HepG2 (cell line): Measurements from ENCODE around the gene ZXDC. TPM values are rescaled to one million over a fixed set of nuclear protein-coding genes. Genes with fewer than 3 reads are reported as not detected.

Experiments used
- ARNTL ChIP-seq: sonication (generic); formaldehyde crosslinking; IDR thresholded peaks from 2 replicates; pipeline ENCODE4 v1.4.0; 2020; ENCODE audit warnings: mild to moderate bottlenecking, missing genetic modification reagents
- CAMTA2 ChIP-seq: sonication (generic); formaldehyde crosslinking; IDR thresholded peaks from 2 replicates; pipeline ENCODE4 v1.4.0; 2020; ENCODE audit warnings: mild to moderate bottlenecking, missing genetic modification reagents, borderline replicate concordance
- HMG20A ChIP-seq: IDR thresholded peaks from 2 replicates; pipeline ENCODE4 v1.6.1; 2016; ENCODE audit warnings: borderline replicate concordance
- HNF4A ChIP-seq: sonication (generic); formaldehyde crosslinking; IDR thresholded peaks from 2 replicates; pipeline ENCODE4 v1.4.0; 2020; ENCODE audit warnings: missing genetic modification reagents
- HOXA5 ChIP-seq: sonication (generic); formaldehyde crosslinking; IDR thresholded peaks from 2 replicates; pipeline ENCODE4 v1.4.0; 2020; ENCODE audit warnings: missing genetic modification reagents
- IKZF4 ChIP-seq: sonication (generic); formaldehyde crosslinking; IDR thresholded peaks from 2 replicates; pipeline ENCODE4 v1.5.1; 2020; ENCODE audit warnings: borderline replicate concordance, mild to moderate bottlenecking, low read depth, missing genetic modification reagents; ENCODE audit errors: not compliant biosample characterization
- KAT8 ChIP-seq: IDR thresholded peaks from 2 replicates; pipeline ENCODE4 v1.6.1; 2016; ENCODE audit warnings: missing genetic modification reagents, missing compliant biosample characterization
- KDM6A ChIP-seq: IDR thresholded peaks from 2 replicates; pipeline ENCODE4 v1.6.1; 2016; ENCODE audit warnings: low read depth
- KLF13 ChIP-seq: sonication (generic); formaldehyde crosslinking; IDR thresholded peaks from 2 replicates; pipeline ENCODE4 v1.4.0; 2020; ENCODE audit warnings: mild to moderate bottlenecking, missing genetic modification reagents
- MEIS1 ChIP-seq: sonication (generic); formaldehyde crosslinking; IDR thresholded peaks from 2 replicates; pipeline ENCODE4 v1.9.0; 2021; ENCODE audit warnings: mild to moderate bottlenecking, missing genetic modification reagents, moderate library complexity, borderline replicate concordance
- PRDM15 ChIP-seq: sonication (generic); formaldehyde crosslinking; IDR thresholded peaks from 2 replicates; pipeline ENCODE4 v1.4.0; 2020; ENCODE audit warnings: missing genetic modification reagents
- SMAD1 ChIP-seq: sonication (generic); formaldehyde crosslinking; IDR thresholded peaks from 2 replicates; pipeline ENCODE4 v1.4.0; 2020; ENCODE audit warnings: missing genetic modification reagents, low read depth, mild to moderate bottlenecking, borderline replicate concordance
- ZNF143 ChIP-seq: sonication (generic); formaldehyde crosslinking; IDR thresholded peaks from 2 replicates; pipeline ENCODE4 v1.4.0; 2020; ENCODE audit warnings: missing genetic modification reagents
- ZNF205 ChIP-seq: IDR thresholded peaks from 2 replicates; pipeline ENCODE4 v1.6.1; 2018; ENCODE audit warnings: missing biosample characterization, missing genetic modification reagents
- ZNF225 ChIP-seq: sonication (generic); formaldehyde crosslinking; IDR thresholded peaks from 2 replicates; pipeline ENCODE4 v1.4.0; 2020; ENCODE audit warnings: mild to moderate bottlenecking, missing genetic modification reagents
- ZNF235 ChIP-seq: sonication (generic); formaldehyde crosslinking; IDR thresholded peaks from 2 replicates; pipeline ENCODE4 v1.8.1; 2023; ENCODE audit warnings: mild to moderate bottlenecking, missing genetic modification reagents, borderline replicate concordance
- ZNF296 ChIP-seq: sonication (generic); formaldehyde crosslinking; conservative IDR thresholded peaks from 2 replicates; pipeline ENCODE4 v1.5.0; 2020; ENCODE audit warnings: mild to moderate bottlenecking, missing genetic modification reagents
- ZNF335 ChIP-seq: sonication (generic); formaldehyde crosslinking; IDR thresholded peaks from 2 replicates; pipeline ENCODE4 v1.4.0; 2020; ENCODE audit warnings: missing genetic modification reagents
- ZNF460 ChIP-seq: sonication (generic); formaldehyde crosslinking; IDR thresholded peaks from 2 replicates; pipeline ENCODE4 v1.5.1; 2020; ENCODE audit warnings: missing genetic modification reagents, mild to moderate bottlenecking, borderline replicate concordance
- ZNF570 ChIP-seq: sonication (generic); formaldehyde crosslinking; IDR thresholded peaks from 2 replicates; pipeline ENCODE4 v1.4.0; 2020; ENCODE audit warnings: mild to moderate bottlenecking, missing genetic modification reagents, borderline replicate concordance
- ZNF615 ChIP-seq: sonication (generic); formaldehyde crosslinking; IDR thresholded peaks from 2 replicates; pipeline ENCODE4 v1.5.0; 2020; ENCODE audit warnings: mild to moderate bottlenecking, missing genetic modification reagents, borderline replicate concordance
- ZNF678 ChIP-seq: sonication (generic); formaldehyde crosslinking; IDR thresholded peaks from 2 replicates; pipeline ENCODE4 v1.4.0; 2020; ENCODE audit warnings: mild to moderate bottlenecking, missing genetic modification reagents
- ZNF768 ChIP-seq: sonication (generic); formaldehyde crosslinking; IDR thresholded peaks from 2 replicates; pipeline ENCODE4 v1.4.0; 2020; ENCODE audit warnings: missing genetic modification reagents
- ZNF816 ChIP-seq: sonication (generic); formaldehyde crosslinking; IDR thresholded peaks from 2 replicates; pipeline ENCODE4 v1.8.0; 2022; ENCODE audit warnings: missing genetic modification reagents, mild to moderate bottlenecking, borderline replicate concordance
- ZSCAN21 ChIP-seq: sonication (generic); formaldehyde crosslinking; IDR thresholded peaks from 2 replicates; pipeline ENCODE4 v1.8.0; 2022; ENCODE audit warnings: mild to moderate bottlenecking, missing genetic modification reagents, moderate library complexity, borderline replicate concordance
- ZSCAN30 ChIP-seq: sonication (generic); formaldehyde crosslinking; IDR thresholded peaks from 2 replicates; pipeline ENCODE4 v1.5.0; 2020; ENCODE audit warnings: mild to moderate bottlenecking, missing genetic modification reagents
- polyA plus RNA-seq, 8 experiments: library from polyadenylated mRNA; depleted of rRNA in 3 of 8; stranded (reverse) in 7 of 8; unstranded in 1 of 8; fragments of >200 nt; fragmentation: Illumina TruSeq in 4 of 8; extraction: Trizol in 4 of 8; gene quantifications; 2 replicates each; pipeline versions ENCODE4 v1.2.1 to v1.2.3, GENCODE V29; 2011 to 2016; ENCODE audit warnings: low read depth in 4 of 8, missing spikeins in 1 of 8, mixed read lengths in 1 of 8; ENCODE audit not compliant: insufficient read depth in 1 of 8
- total RNA-seq, 5 experiments: library from RNA; depleted of rRNA; stranded (reverse); fragments of >200 nt; fragmentation: Illumina TruSeq; extraction: Trizol; gene quantifications; 2 replicates each; pipeline ENCODE4 v1.2.3, GENCODE V29; 2016; ENCODE audit warnings: low read depth in 1 of 5
- TF ChIP-seq, protein P1 (sequence below): fragments of 450-650 bp; IDR thresholded peaks from 2 replicates; pipeline ENCODE4 v1.6.1; 2017

Gene ZXDC
- total and polyA plus RNA-seq, 2 of the 13 experiments (the other 11 are each of a cell fraction or from before 2014, with no cell fraction given) = 17.6 to 21.2 TPM

GRCh38 chr3:126389112-126389793 lies 86.4 kb downstream of the ZXDC start (continued):
- TF ChIP-seq ZSCAN30 (0 out of 2 replicates have a peak, but pooled peaks have one; percentile 63), CAMTA2 (CRISPR knock-in tag) (peak; percentile 84; the same call in 1 of the 2 replicates), KLF13 (CRISPR knock-in tag) (peak; percentile 56; the same call in 1 of the 2 replicates), ZNF768 (CRISPR knock-in tag) (0 out of 2 replicates have a peak, but pooled peaks have one; percentile 40), ZNF205 (peak; percentile 76), IKZF4 (CRISPR knock-in tag) (no peak), ZSCAN21 (no peak), HNF4A (peak; percentile 16; the same call in 1 of the 2 replicates), KDM6A (CRISPR knock-in tag) (no peak), ZNF460 (CRISPR knock-in tag) (no peak), PRDM15 (CRISPR knock-in tag) (peak; percentile 52; the same call in 1 of the 2 replicates), ZNF335 (no peak), ARNTL (CRISPR knock-in tag) (peak; percentile 70; the same call in 1 of the 2 replicates), ZNF235 (CRISPR knock-in tag) (peak; percentile 85; the same call in 1 of the 2 replicates), MEIS1 (0 out of 2 replicates have a peak, but pooled peaks have one; percentile 37), ZNF816 (no peak), ZNF225 (CRISPR knock-in tag) (peak; percentile 83), ZNF570 (CRISPR knock-in tag) (no peak), ZNF678 (CRISPR knock-in tag) (peak; percentile 86; the same call in 1 of the 2 replicates), HOXA5 (no peak), ZNF296 (CRISPR knock-in tag) (no peak), HMG20A (0 out of 2 replicates have a peak, but pooled peaks have one; percentile 19), SMAD1 (CRISPR knock-in tag) (peak; percentile 83; the same call in 1 of the 2 replicates), KAT8 (CRISPR knock-in tag) (peak; percentile 64), ZNF143 (CRISPR knock-in tag) (no peak), ZNF615 (CRISPR knock-in tag) (no peak)
- TF ChIP-seq, protein P1, sequence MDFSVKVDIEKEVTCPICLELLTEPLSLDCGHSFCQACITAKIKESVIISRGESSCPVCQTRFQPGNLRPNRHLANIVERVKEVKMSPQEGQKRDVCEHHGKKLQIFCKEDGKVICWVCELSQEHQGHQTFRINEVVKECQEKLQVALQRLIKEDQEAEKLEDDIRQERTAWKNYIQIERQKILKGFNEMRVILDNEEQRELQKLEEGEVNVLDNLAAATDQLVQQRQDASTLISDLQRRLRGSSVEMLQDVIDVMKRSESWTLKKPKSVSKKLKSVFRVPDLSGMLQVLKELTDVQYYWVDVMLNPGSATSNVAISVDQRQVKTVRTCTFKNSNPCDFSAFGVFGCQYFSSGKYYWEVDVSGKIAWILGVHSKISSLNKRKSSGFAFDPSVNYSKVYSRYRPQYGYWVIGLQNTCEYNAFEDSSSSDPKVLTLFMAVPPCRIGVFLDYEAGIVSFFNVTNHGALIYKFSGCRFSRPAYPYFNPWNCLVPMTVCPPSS = no peak
